ENCODE data around the gene KCNG1. TPM values are rescaled to one million over a fixed set of nuclear protein-coding genes. Genes with fewer than 3 reads are reported as not detected.

KCNG1 gene
- total and polyA plus RNA-seq, 2 experiments from 2014 or later: 26.1 to 45.8 TPM

- H3K4me3 ChIP-seq: no peak overlapping the region
- no peaks in the 10 kb centered on the region for H3K9me3 ChIP-seq (ENCODE audit: low read depth)
- no peak overlapping the region for H3K4me2 ChIP-seq
- H3K27ac ChIP-seq: no peak overlapping the region
- H4K20me1 ChIP-seq (ENCODE audit: insufficient read depth, poor library complexity, severe bottlenecking): no peaks in the 10 kb centered on the region
- TF ChIP-seq EZH2phosphoT487 (IDR thresholded peaks at IDR 0.05; ENCODE audit: low read depth, severe bottlenecking, unreplicated experiment) (no peak), CTCF (IDR thresholded peaks at IDR 0.05; ENCODE audit: poor library complexity) (no peak), EZH2 (IDR thresholded peaks at IDR 0.05; ENCODE audit: borderline replicate concordance) (no peak)
- no peaks in the 10 kb centered on the region for H3K79me2 ChIP-seq
- H3K4me1 ChIP-seq (ENCODE audit: insufficient read depth): no peaks in the 10 kb centered on the region
- H3K36me3 ChIP-seq (replicated peaks; ENCODE audit: insufficient read depth, low read depth): no peaks in the 10 kb centered on the region
- WGBS (ENCODE audit: low lambda C conversion rate, missing lambda C conversion rate): 81% methylated on average over 4 of the region's 4 CpGs
- H2AFZ ChIP-seq: no peak overlapping the region
- DNase-seq (ENCODE audit: low spot score): no peak
- peaks cover 3% of the 10 kb centered on the region for H3K27me3 ChIP-seq
- no peaks in the 10 kb centered on the region for H3K9me2 ChIP-seq (replicated peaks; ENCODE audit: insufficient read depth)
These were observed 42.7 kb upstream of the KCNG1 start for GRCh38 chr20:51065615-51066014.

GRCh38 chr20:51064137-51064536 is 41.2 kb upstream of the KCNG1 start:
- Histone ChIP-seq H3K4me3 (no peak overlapping the region), H3K9me3 (ENCODE audit: low read depth) (no peaks in the 10 kb centered on the region), H4K20me1 (ENCODE audit: insufficient read depth, poor library complexity, severe bottlenecking) (no peaks in the 10 kb centered on the region), H3K27ac (no peak overlapping the region), H3K79me2 (no peaks in the 10 kb centered on the region), H3K9me2 (replicated peaks; ENCODE audit: insufficient read depth) (no peaks in the 10 kb centered on the region), H3K4me1 (ENCODE audit: insufficient read depth) (no peaks in the 10 kb centered on the region), H3K27me3 (peaks cover 3% of the 10 kb centered on the region), H3K36me3 (replicated peaks; ENCODE audit: insufficient read depth, low read depth) (no peaks in the 10 kb centered on the region), H2AFZ (no peak overlapping the region), H3K4me2 (no peak overlapping the region)
- TF ChIP-seq EZH2phosphoT487 (IDR thresholded peaks at IDR 0.05; ENCODE audit: low read depth, severe bottlenecking, unreplicated experiment) (no peak), CTCF (IDR thresholded peaks at IDR 0.05; ENCODE audit: poor library complexity) (no peak), EZH2 (IDR thresholded peaks at IDR 0.05; ENCODE audit: borderline replicate concordance) (no peak)
- WGBS (ENCODE audit: low lambda C conversion rate, missing lambda C conversion rate): 79% methylated on average over 5 of the region's 5 CpGs
- no peak for DNase-seq (ENCODE audit: low spot score)

- Histone ChIP-seq H3K4me3 (no peak overlapping the region), H4K20me1 (ENCODE audit: insufficient read depth, poor library complexity, severe bottlenecking) (no peaks in the 10 kb centered on the region), H3K4me1 (ENCODE audit: insufficient read depth) (no peaks in the 10 kb centered on the region), H3K79me2 (no peaks in the 10 kb centered on the region), H3K27me3 (peaks cover 6% of the 10 kb centered on the region), H3K9me3 (ENCODE audit: low read depth) (no peaks in the 10 kb centered on the region), H3K9me2 (replicated peaks; ENCODE audit: insufficient read depth) (no peaks in the 10 kb centered on the region), H2AFZ (no peak overlapping the region), H3K36me3 (replicated peaks; ENCODE audit: insufficient read depth, low read depth) (no peaks in the 10 kb centered on the region), H3K4me2 (no peak overlapping the region), H3K27ac (no peak overlapping the region)
- WGBS (ENCODE audit: low lambda C conversion rate, missing lambda C conversion rate): 77% methylated on average over 7 of the region's 7 CpGs
- TF ChIP-seq EZH2 (IDR thresholded peaks at IDR 0.05; ENCODE audit: borderline replicate concordance): no peak
- no peak for TF ChIP-seq EZH2phosphoT487 (IDR thresholded peaks at IDR 0.05; ENCODE audit: low read depth, severe bottlenecking, unreplicated experiment)
- no peak for TF ChIP-seq CTCF (IDR thresholded peaks at IDR 0.05; ENCODE audit: poor library complexity)
- no peak for DNase-seq (ENCODE audit: low spot score)
These were observed 39.2 kb upstream of the KCNG1 start for GRCh38 chr20:51062065-51062464.

Measured in hepatocyte (in vitro differentiated cells).